ENCODE measurements around the gene OAS2.

DNA sequence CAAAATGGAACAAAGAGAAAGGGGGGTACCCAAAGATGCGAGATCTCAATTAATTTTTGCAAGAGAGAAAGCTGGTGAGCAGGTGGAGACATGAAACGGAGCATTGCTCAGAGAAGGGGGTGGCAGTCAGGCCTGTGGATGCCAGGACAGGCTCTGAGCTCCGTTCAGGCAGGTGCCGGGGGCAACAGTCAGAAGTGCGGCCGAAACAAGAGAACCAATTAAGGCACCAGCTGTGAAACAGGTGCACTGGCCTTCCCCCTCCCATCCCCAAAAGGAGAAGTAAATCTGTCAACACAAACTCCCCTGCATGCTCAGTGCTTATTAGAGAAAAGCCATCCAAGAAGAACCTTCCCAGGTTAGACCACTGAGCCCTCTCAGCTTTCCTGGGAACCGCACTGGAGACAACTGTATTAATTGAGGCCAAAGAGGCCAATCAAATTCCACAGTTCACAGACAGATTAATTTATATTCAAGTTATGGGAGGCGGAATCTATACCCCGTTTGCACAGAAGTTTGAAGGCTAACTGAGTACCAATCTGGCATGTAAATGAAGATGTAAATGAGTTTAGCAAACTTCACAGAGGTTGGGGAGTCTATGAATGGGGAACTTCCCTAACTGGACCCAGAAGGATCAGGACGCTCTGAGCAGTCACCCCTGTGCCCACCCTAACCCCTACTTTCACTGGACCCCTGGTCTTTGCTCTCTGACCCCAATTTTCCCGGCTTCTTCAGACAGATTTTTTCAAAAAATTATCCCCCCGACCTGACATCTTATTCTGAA, 20.9 kb downstream of the OAS2 start:
- TF ChIP-seq, protein P1, sequence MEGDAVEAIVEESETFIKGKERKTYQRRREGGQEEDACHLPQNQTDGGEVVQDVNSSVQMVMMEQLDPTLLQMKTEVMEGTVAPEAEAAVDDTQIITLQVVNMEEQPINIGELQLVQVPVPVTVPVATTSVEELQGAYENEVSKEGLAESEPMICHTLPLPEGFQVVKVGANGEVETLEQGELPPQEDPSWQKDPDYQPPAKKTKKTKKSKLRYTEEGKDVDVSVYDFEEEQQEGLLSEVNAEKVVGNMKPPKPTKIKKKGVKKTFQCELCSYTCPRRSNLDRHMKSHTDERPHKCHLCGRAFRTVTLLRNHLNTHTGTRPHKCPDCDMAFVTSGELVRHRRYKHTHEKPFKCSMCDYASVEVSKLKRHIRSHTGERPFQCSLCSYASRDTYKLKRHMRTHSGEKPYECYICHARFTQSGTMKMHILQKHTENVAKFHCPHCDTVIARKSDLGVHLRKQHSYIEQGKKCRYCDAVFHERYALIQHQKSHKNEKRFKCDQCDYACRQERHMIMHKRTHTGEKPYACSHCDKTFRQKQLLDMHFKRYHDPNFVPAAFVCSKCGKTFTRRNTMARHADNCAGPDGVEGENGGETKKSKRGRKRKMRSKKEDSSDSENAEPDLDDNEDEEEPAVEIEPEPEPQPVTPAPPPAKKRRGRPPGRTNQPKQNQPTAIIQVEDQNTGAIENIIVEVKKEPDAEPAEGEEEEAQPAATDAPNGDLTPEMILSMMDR (IDR thresholded peaks at IDR 0.05), result no peak
- no peak for TF ChIP-seq ZFX (IDR thresholded peaks at IDR 0.05; ENCODE audit: borderline replicate concordance)

Measured in 22Rv1 (cell line).